SK-N-SH (cell line): ENCODE measurements around the gene UBN1. TPM values are rescaled to one million over a fixed set of nuclear protein-coding genes. Genes with fewer than 3 reads are reported as not detected.

Experiments used
- CTCF ChIA-PET: fragments of 300-600, 350-600 bp; formaldehyde crosslinking; extraction: SDS; loops from one replicate; lab custom pipeline; 2021; lab: Yijun Ruan, JAX
- POLR2A ChIA-PET: fragments of 350-600 bp; sonication (Branson Sonifier 250); formaldehyde crosslinking; extraction: SDS; loops from one replicate; lab custom pipeline; 2020; ENCODE audit warnings: antibody characterized with exemption, inconsistent platforms; lab: Yijun Ruan, JAX
- DNase-seq: peaks from one replicate; pipeline ENCODE4 v3.0.0; 2012
- H2AFZ ChIP-seq: fragments of 200-600 bp; sonication (generic); 2 replicates; pipeline ENCODE4 v1.8.1; 2016; ENCODE audit warnings: antibody characterized with exemption, mild to moderate bottlenecking, low read depth
- H3F3A ChIP-seq: fragments of 200-600 bp; sonication (generic); replicated peaks from 2 replicates; pipeline ENCODE3; 2016; ENCODE audit warnings: antibody characterized with exemption, mild to moderate bottlenecking; ENCODE audit not compliant: insufficient read depth
- H3K27ac ChIP-seq, 2 experiments: fragments of 200-500 bp in 1 of 2; fragments of 200-600 bp in 1 of 2; sonication (Bioruptor generic) in 1 of 2; sonication (generic), shearing (Covaris generic) in 1 of 2; 2 replicates each; pipeline versions ENCODE4 v1.5.1 to v1.6.1; 2014 to 2016; ENCODE audit warnings: low read depth in 2 of 2, inconsistent platforms in 1 of 2, low read length in 1 of 2, mild to moderate bottlenecking in 1 of 2, mixed read lengths in 1 of 2
- H3K27me3 ChIP-seq: fragments of 200-600 bp; sonication (generic), shearing (Covaris generic); 2 replicates; pipeline ENCODE4 v1.6.1; 2016; ENCODE audit warnings: mixed run types; ENCODE audit not compliant: insufficient read depth
- H3K36me3 ChIP-seq, 2 experiments: fragments of 200-500 bp in 1 of 2; fragments of 200-600 bp in 1 of 2; sonication (Bioruptor generic) in 1 of 2; sonication (generic) in 1 of 2; replicated peaks in 1 of 2; 2 replicates each; pipeline versions ENCODE3 to v1.5.1; 2014 to 2016; ENCODE audit warnings: low read length in 1 of 2, mild to moderate bottlenecking in 1 of 2; ENCODE audit not compliant: insufficient read depth in 2 of 2, control insufficient read depth in 1 of 2
- H3K4me1 ChIP-seq, 2 experiments: fragments of 200-500 bp in 1 of 2; fragments of 200-600 bp in 1 of 2; sonication (Bioruptor generic) in 1 of 2; sonication (generic), shearing (Covaris generic) in 1 of 2; 2 replicates each; pipeline versions ENCODE4 v1.5.1 to v1.6.1; 2014 to 2016; ENCODE audit warnings: low read depth in 1 of 2, low read length in 1 of 2, mixed run types in 1 of 2; ENCODE audit not compliant: insufficient read depth in 2 of 2, control insufficient read depth in 1 of 2
- H3K4me2 ChIP-seq: fragments of 200-600 bp; sonication (generic), shearing (Covaris generic); 2 replicates; pipeline ENCODE4 v1.6.1; 2017; ENCODE audit warnings: mixed run types
- H3K4me3 ChIP-seq, 2 experiments: fragments of 200-500 bp in 1 of 2; fragments of 200-600 bp in 1 of 2; sonication (Bioruptor generic) in 1 of 2; sonication (generic), shearing (Covaris generic) in 1 of 2; 2 replicates each; pipeline versions ENCODE4 v1.5.1 to v1.8.1; 2014 to 2016; ENCODE audit warnings: low read depth in 2 of 2, inconsistent platforms in 1 of 2, low read length in 1 of 2, mild to moderate bottlenecking in 1 of 2, mixed read lengths in 1 of 2, moderate library complexity in 1 of 2
- H3K79me2 ChIP-seq: fragments of 200-600 bp; sonication (generic); 2 replicates; pipeline ENCODE4 v1.8.1; 2017; ENCODE audit warnings: mild to moderate bottlenecking; ENCODE audit not compliant: insufficient read depth
- H3K9ac ChIP-seq: fragments of 200-600 bp; sonication (generic); 2 replicates; pipeline ENCODE4 v1.6.1; 2017; ENCODE audit warnings: mixed run types
- H3K9me2 ChIP-seq: fragments of 200-600 bp; sonication (generic); 2 replicates; pipeline ENCODE4 v1.6.1; 2017; ENCODE audit warnings: mixed run types
- H3K9me3 ChIP-seq: fragments of 200-600 bp; sonication (generic); 2 replicates; pipeline ENCODE4 v1.6.1; 2017; ENCODE audit warnings: mixed run types, mild to moderate bottlenecking, moderate library complexity
- H4K20me1 ChIP-seq: fragments of 200-600 bp; sonication (generic); 2 replicates; pipeline ENCODE4 v1.6.1; 2017; ENCODE audit warnings: mild to moderate bottlenecking, mixed run types; ENCODE audit not compliant: insufficient read depth
- CTCF ChIP-seq: fragments of 200-600 bp; sonication (generic); IDR thresholded peaks from 2 replicates; pipeline ENCODE4 v1.6.1; 2017; ENCODE audit warnings: antibody characterized with exemption, mild to moderate bottlenecking, moderate library complexity
- FOXJ3 ChIP-seq: sonication (generic); formaldehyde crosslinking; IDR thresholded peaks from 2 replicates; pipeline ENCODE4 v1.5.1; 2020; ENCODE audit warnings: mild to moderate bottlenecking, missing genetic modification reagents
- JUND ChIP-seq: IDR thresholded peaks from 2 replicates; pipeline ENCODE4 v1.4.0; 2012
- MXI1 ChIP-seq: IDR thresholded peaks from 2 replicates; pipeline ENCODE4 v1.6.1; 2012; ENCODE audit warnings: mild to moderate bottlenecking, low read depth, low read length, improper control_type of control experiment
- PBX3 ChIP-seq: IDR thresholded peaks from 2 replicates; pipeline ENCODE4; 2012
- RFX5 ChIP-seq: IDR thresholded peaks from 2 replicates; pipeline ENCODE4 v1.6.1; 2012; ENCODE audit warnings: mild to moderate bottlenecking, improper control_type of control experiment, low read length
- RXRA ChIP-seq: IDR thresholded peaks from 2 replicates; pipeline ENCODE4 v1.4.0; 2012; ENCODE audit warnings: low read depth, mild to moderate bottlenecking, borderline replicate concordance
- SMC3 ChIP-seq: IDR thresholded peaks from 2 replicates; pipeline ENCODE4 v1.6.1; 2012; ENCODE audit warnings: low read depth, low read length, improper control_type of control experiment
- USF2 ChIP-seq: fragments of 150-350 bp; IDR thresholded peaks from 2 replicates; pipeline ENCODE4 v1.6.1; 2017; ENCODE audit warnings: antibody characterized with exemption, low read length, low read depth, borderline replicate concordance
- WGBS: methylation state at CpG from one replicate; pipeline ENCODE4 v1.1.6; 2017; ENCODE audit warnings: low lambda C conversion rate; 5-methylcytosine and 5-hydroxymethylcytosine counted together
- polyA plus RNA-seq, 3 experiments: library from polyadenylated mRNA; depleted of rRNA; stranded (reverse); fragments of >200 nt; gene quantifications; 2 replicates each; pipeline ENCODE4 v1.2.3, GENCODE V29; 2012
- TF ChIP-seq, protein P1 (sequence below): IDR thresholded peaks from 2 replicates; pipeline ENCODE4 v1.4.0; 2012; ENCODE audit warnings: low read depth, borderline replicate concordance

Gene UBN1
- polyA plus RNA-seq, 1 of the 3 experiments (the other 2 are of a cell fraction), result 10.9 TPM

DNA sequence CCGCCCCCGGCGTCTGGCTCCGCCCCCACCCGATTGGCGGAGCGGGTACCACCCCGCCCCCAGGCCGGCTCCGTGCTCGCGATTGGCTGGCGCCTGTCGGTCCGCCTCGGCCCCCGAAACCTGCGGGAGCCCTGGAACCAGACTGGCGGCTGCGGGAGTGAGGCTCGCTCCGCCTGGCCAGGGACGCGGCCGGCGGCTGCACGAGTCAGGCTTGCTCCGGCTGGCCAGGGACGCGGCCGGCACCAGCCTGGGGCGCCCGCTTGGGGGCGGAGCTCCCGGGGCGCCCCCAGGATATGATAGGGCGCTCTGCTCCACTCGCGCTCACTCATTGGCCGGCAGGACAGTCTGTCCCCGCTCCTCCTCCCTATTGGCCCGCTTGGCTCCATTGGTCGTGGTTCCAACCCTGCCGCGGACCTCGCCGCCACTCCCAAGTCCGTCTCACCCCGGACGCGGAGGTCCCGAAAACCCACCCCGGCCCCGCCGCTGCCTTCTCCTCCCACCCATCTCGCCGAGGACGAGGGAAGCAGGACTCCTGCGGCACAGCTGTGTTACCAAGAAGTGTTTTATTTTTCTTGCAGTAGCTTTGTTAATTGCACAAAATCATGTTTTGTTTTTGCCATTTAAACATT lies 44.5 kb upstream of the UBN1 start (continued):
- TF ChIP-seq SMC3 (no peak), JUND (no peak), CTCF (no peak), PBX3 (peak; percentile 99)
- TF ChIP-seq, protein P1, sequence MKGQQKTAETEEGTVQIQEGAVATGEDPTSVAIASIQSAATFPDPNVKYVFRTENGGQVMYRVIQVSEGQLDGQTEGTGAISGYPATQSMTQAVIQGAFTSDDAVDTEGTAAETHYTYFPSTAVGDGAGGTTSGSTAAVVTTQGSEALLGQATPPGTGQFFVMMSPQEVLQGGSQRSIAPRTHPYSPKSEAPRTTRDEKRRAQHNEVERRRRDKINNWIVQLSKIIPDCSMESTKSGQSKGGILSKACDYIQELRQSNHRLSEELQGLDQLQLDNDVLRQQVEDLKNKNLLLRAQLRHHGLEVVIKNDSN, result no peak

DNA sequence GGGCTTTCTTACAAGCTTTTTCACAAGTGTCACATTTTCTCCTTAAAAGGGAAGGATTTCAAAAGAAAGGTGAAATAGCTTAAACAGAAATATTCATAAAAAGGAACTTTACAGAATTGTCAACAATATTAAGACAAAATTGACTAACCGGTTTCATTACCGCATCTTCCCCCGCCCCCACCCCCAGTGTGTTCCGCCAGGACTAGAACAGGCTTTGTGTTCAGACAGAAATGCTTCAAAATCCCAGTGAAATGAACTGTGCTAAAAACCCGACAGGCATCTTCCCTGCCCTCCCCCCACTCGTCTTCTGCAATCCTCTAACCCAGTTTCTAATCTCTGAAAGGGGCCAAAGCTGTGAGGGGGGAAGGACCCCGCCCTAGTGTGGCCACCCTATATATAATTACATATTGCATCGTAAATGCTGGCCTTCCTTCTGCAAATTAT lies 43.9 kb upstream of the UBN1 start:
- 60% methylated on average over 8 of the region's 8 CpGs for WGBS
- no peak for TF ChIP-seq RFX5
- TF ChIP-seq MXI1, result no peak
- TF ChIP-seq USF2, result no peak
- TF ChIP-seq SMC3, result no peak
- TF ChIP-seq RXRA, result no peak
- TF ChIP-seq FOXJ3 (CRISPR knock-in tag), result no peak
- Histone ChIP-seq H4K20me1 (no peaks in the 10 kb centered on the region), H3K27me3 (no peaks in the 10 kb centered on the region), H3K9ac (peak overlapping the region; percentile 64), H3K9me2 (no peaks in the 10 kb centered on the region), H3K9me3 (no peaks in the 10 kb centered on the region), H3F3A (peaks cover 15% of the 10 kb centered on the region), H3K4me2 (peak overlapping the region; percentile 95), H3K36me3 (peaks cover 14 to 27% of the 10 kb centered on the region in 2 experiments), H2AFZ (no peak overlapping the region; the same call in 1 of the 2 replicates), H3K4me3 (peak overlapping the region; percentile 83; a peak in 3 of 4 replicates), H3K79me2 (0 out of 2 replicates have a peak, but pooled peaks cover 7% of the 10 kb centered on the region), H3K27ac (peak overlapping the region; percentile 57 to 93; a peak in 3 of 4 replicates), H3K4me1 (peaks cover 0 to 18% of the 10 kb centered on the region in 2 experiments; a peak in 3 of 4 replicates)
- ChIA-PET CTCF (interaction anchor here (0.6 to 1.0 kb wide), 2 partner anchors 15 to 69 kb away, joined by 3 to 4 read pairs; partner anchors contain the start of genes ANKS3, DNAAF8 and SEPTIN12), POLR2A (interaction anchor here (0.6 to 2.1 kb wide), 6 partner anchors 15 to 69 kb away, joined by 3 to 9 read pairs (median 4); partner anchors contain the start of genes ANKS3, DNAAF8 and SEPTIN12)
- no peak for DNase-seq
